ENCODE measurements around the gene ZFHX2. TPM values are rescaled to one million over a fixed set of nuclear protein-coding genes. Genes with fewer than 3 reads are reported as not detected.

The ZFHX2 gene
- total RNA-seq, 1 experiment from 2014 or later = 19.4 TPM

GRCh38 chr14:23514644-23514957, 37.0 kb downstream of the ZFHX2 start:
- Histone ChIP-seq H3K4me2 (ENCODE audit: insufficient read depth, insufficient read length, low read length) (no peak overlapping the region), H2BK12ac (ENCODE audit: insufficient read length, low read depth, low read length) (no peak overlapping the region), H3K4me1 (ENCODE audit: insufficient read depth, low read length) (peaks cover 15% of the 10 kb centered on the region), H4K8ac (replicated peaks; ENCODE audit: insufficient read length, low read depth, low read length) (no peak overlapping the region), H3K9me3 (ENCODE audit: control insufficient read depth, low read depth, low read length) (no peaks in the 10 kb centered on the region), H3K27me3 (ENCODE audit: insufficient read depth, low read length) (no peaks in the 10 kb centered on the region; the same call in 1 of the 2 replicates), H3K56ac (ENCODE audit: insufficient read length, low read depth, low read length) (no peak overlapping the region), H2BK5ac (ENCODE audit: insufficient read length, low read length) (no peak overlapping the region), H3T11ph (ENCODE audit: low read length) (no peak overlapping the region), H3K9ac (ENCODE audit: extremely low read depth, insufficient read length, low read length) (no peak overlapping the region), H2BK20ac (ENCODE audit: low read depth, low read length, poor library complexity, severe bottlenecking) (no peak overlapping the region), H3K23ac (ENCODE audit: insufficient read length, low read depth, low read length) (no peak overlapping the region), H3K18ac (ENCODE audit: insufficient read length, low read depth, low read length) (no peak overlapping the region), H2BK120ac (ENCODE audit: low read depth, low read length, poor library complexity, severe bottlenecking) (no peak overlapping the region), H3K14ac (ENCODE audit: insufficient read depth, low read length) (no peak overlapping the region), H3K27ac (ENCODE audit: insufficient read length, low read depth, low read length) (no peak overlapping the region), H4K20me1 (ENCODE audit: control insufficient read depth, insufficient read depth, insufficient read length) (no peaks in the 10 kb centered on the region), H3K4ac (ENCODE audit: low read depth, low read length) (no peak overlapping the region), H3K79me2 (ENCODE audit: insufficient read depth, low read length) (no peaks in the 10 kb centered on the region), H2AK5ac (ENCODE audit: insufficient read length, low read length) (no peak overlapping the region), H4K5ac (ENCODE audit: insufficient read length, low read depth, low read length) (no peak overlapping the region), H3K79me1 (ENCODE audit: insufficient read depth, low read depth, low read length, poor library complexity, severe bottlenecking) (no peaks in the 10 kb centered on the region), H3K23me2 (ENCODE audit: insufficient read length, low read depth, low read length, poor library complexity, severe bottlenecking) (peaks cover 3% of the 10 kb centered on the region), H2BK15ac (ENCODE audit: low read depth, low read length) (no peak overlapping the region), H2AFZ (ENCODE audit: low read length) (no peak overlapping the region), H4K91ac (ENCODE audit: insufficient read length, low read depth, low read length) (no peak overlapping the region)
- no peak overlapping the region for H3K27ac Mint-ChIP-seq
- no peaks in the 10 kb centered on the region for H3K36me3 Mint-ChIP-seq (ENCODE audit: insufficient read depth in 1 of 3, low read depth in 3 of 3)
- no peak for TF ChIP-seq CTCF (conservative IDR thresholded peaks at IDR 0.05)
- no CpG with 5 or more reads among the region's 3 CpGs for WGBS (ENCODE audit: extremely low coverage, insufficient read length, low lambda C conversion rate)
- H3K4me3 Mint-ChIP-seq = no peak overlapping the region
- H3K27me3 Mint-ChIP-seq (ENCODE audit: low read depth) = peaks cover 20% of the 10 kb centered on the region
- peak; percentile 11 for DNase-seq
- no peaks in the 10 kb centered on the region for H3K9me3 Mint-ChIP-seq
- peaks cover 24 to 39% of the 10 kb centered on the region in 2 experiments for H3K4me1 Mint-ChIP-seq

Data from H9 (cell line).